ACC112 (cell line): ENCODE results near the gene METTL4.

ENCODE experiments used
- H2AFZ ChIP-seq: fragments of 200-600 bp; sonication (generic); one replicate; pipeline ENCODE4 v1.6.0; 2017; ENCODE audit warnings: antibody characterized with exemption, low read length; ENCODE audit not compliant: unreplicated experiment
- H3K27ac ChIP-seq: fragments of 200-600 bp; sonication (generic); 2 replicates; pipeline ENCODE4 v1.5.1; 2014; ENCODE audit warnings: low read depth, mild to moderate bottlenecking, antibody characterized with exemption, low read length, moderate library complexity
- H3K27me3 ChIP-seq: fragments of 200-600 bp; sonication (generic); 2 replicates; pipeline ENCODE4 v1.6.1; 2014; ENCODE audit warnings: mild to moderate bottlenecking, antibody characterized with exemption, low read length, moderate library complexity, mixed read lengths; ENCODE audit not compliant: insufficient read depth
- H3K36me3 ChIP-seq: fragments of 200-600 bp; sonication (generic); 2 replicates; pipeline ENCODE4 v1.6.1; 2016; ENCODE audit warnings: mild to moderate bottlenecking, antibody characterized with exemption, low read length, moderate library complexity, mixed read lengths; ENCODE audit not compliant: insufficient read depth
- H3K4me1 ChIP-seq: fragments of 200-600 bp; sonication (generic); one replicate; pipeline ENCODE4 v1.6.1; 2016; ENCODE audit warnings: low read length, mixed read lengths; ENCODE audit not compliant: insufficient read depth, unreplicated experiment, control insufficient read depth
- H3K4me3 ChIP-seq: fragments of 200-600 bp; sonication (generic); 2 replicates; pipeline ENCODE4 v1.5.1; 2014; ENCODE audit warnings: mild to moderate bottlenecking, low read depth, low read length
- H3K79me2 ChIP-seq: fragments of 200-600 bp; sonication (generic); one replicate; pipeline ENCODE4 v1.6.0; 2016; ENCODE audit warnings: low read length; ENCODE audit not compliant: control insufficient read depth, unreplicated experiment, insufficient read depth

METTL4 gene

GRCh38 chr18:2504642-2505041, 66.7 kb downstream of the METTL4 start:
- Histone ChIP-seq H3K27ac (no peak overlapping the region), H2AFZ (no peak overlapping the region), H3K27me3 (no peaks in the 10 kb centered on the region), H3K79me2 (no peaks in the 10 kb centered on the region), H3K4me3 (no peak overlapping the region), H3K4me1 (no peaks in the 10 kb centered on the region), H3K36me3 (no peaks in the 10 kb centered on the region)

GRCh38 chr18:2502880-2503279, 68.4 kb downstream of the METTL4 start:
- H2AFZ ChIP-seq = no peak overlapping the region
- H3K27me3 ChIP-seq = no peaks in the 10 kb centered on the region

GRCh38 chr18:2502394-2502793, 68.9 kb downstream of the METTL4 start:
- H3K27ac ChIP-seq = no peak overlapping the region
- H3K36me3 ChIP-seq = no peaks in the 10 kb centered on the region
- H3K4me1 ChIP-seq = no peaks in the 10 kb centered on the region
- no peak overlapping the region for H2AFZ ChIP-seq
- no peak overlapping the region for H3K4me3 ChIP-seq
- no peaks in the 10 kb centered on the region for H3K27me3 ChIP-seq
- no peaks in the 10 kb centered on the region for H3K79me2 ChIP-seq

More at GRCh38 chr18:2502880-2503279, 68.4 kb downstream of the METTL4 start:
- Histone ChIP-seq H3K4me1 (no peaks in the 10 kb centered on the region), H3K4me3 (no peak overlapping the region), H3K27ac (no peak overlapping the region), H3K36me3 (no peaks in the 10 kb centered on the region), H3K79me2 (no peaks in the 10 kb centered on the region)

- H3K4me1 ChIP-seq = no peaks in the 10 kb centered on the region
- no peaks in the 10 kb centered on the region for H3K79me2 ChIP-seq
- H3K36me3 ChIP-seq = no peaks in the 10 kb centered on the region
- H3K4me3 ChIP-seq = no peak overlapping the region
- no peak overlapping the region for H2AFZ ChIP-seq
- H3K27me3 ChIP-seq = no peaks in the 10 kb centered on the region
- no peak overlapping the region for H3K27ac ChIP-seq
Observed at GRCh38 chr18:2497797-2498196, 73.5 kb downstream of the METTL4 start.

DNA sequence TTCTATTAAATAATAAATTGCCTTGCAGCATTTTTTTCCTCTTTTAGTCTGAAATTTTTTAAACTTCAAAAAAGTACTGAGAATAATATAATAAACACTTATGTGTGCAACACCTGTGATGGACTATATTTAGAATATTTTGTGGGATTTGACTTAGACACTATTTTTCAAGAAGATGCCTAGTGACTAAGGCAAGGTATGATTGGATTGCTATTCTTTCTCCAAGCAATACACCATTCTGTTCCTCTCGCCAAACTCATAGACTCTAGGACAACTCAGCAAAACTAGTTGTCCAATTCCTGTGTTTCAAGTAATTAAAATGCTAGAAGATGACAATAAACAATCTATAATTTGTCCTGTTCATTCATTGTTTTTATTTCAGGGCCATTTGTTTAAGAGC, 75.9 kb downstream of the METTL4 start:
- H3K27ac ChIP-seq = no peak overlapping the region
- no peaks in the 10 kb centered on the region for H3K36me3 ChIP-seq
- no peak overlapping the region for H3K4me3 ChIP-seq
- H3K79me2 ChIP-seq = no peaks in the 10 kb centered on the region
- no peaks in the 10 kb centered on the region for H3K4me1 ChIP-seq
- H3K27me3 ChIP-seq = no peaks in the 10 kb centered on the region
- no peak overlapping the region for H2AFZ ChIP-seq

DNA sequence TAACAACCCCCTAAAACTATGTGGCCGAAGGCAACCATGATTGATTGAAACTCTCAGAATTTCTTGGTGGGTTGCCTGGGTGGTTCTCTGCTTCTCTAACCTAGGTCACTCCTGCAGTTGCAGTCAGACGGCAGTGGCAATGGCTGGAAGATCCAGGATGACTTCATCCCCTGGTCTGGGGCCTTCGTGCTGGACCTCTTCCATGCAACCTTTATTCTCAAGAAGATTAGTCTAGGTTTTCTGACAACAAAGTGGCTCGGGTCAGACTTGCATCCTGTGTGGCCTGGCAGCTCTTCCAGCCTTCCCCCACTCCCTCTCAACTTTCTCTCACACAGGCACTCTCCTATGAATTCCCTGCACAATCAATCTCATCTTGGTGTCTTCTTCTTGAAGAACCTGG, 76.4 kb downstream of the METTL4 start:
- Histone ChIP-seq H3K4me1 (no peaks in the 10 kb centered on the region), H3K27me3 (no peaks in the 10 kb centered on the region), H3K79me2 (no peaks in the 10 kb centered on the region), H2AFZ (no peak overlapping the region), H3K4me3 (no peak overlapping the region), H3K27ac (no peak overlapping the region), H3K36me3 (no peaks in the 10 kb centered on the region)
